ENCODE data around the gene SEMG2. TPM values are rescaled to one million over a fixed set of nuclear protein-coding genes. Genes with fewer than 3 reads are reported as not detected.

Gene SEMG2
- total RNA-seq, 1 donor: not detected

- no peak for DNase-seq (ENCODE audit: low read depth)
- no peak for TF ChIP-seq CTCF (IDR thresholded peaks at IDR 0.05; ENCODE audit: insufficient read depth, low read depth, low read length)
- H3K4me3 ChIP-seq (ENCODE audit: low read depth, low read length): no peak overlapping the region
These were observed 5.1 kb downstream of the SEMG2 start for GRCh38 chr20:45226287-45226686.

- peak; percentile 16 for DNase-seq (ENCODE audit: low read depth)
- peak; percentile 56 for TF ChIP-seq CTCF (IDR thresholded peaks at IDR 0.05; ENCODE audit: insufficient read depth, low read depth, low read length)
- no peak overlapping the region for H3K4me3 ChIP-seq (ENCODE audit: low read depth, low read length)
These were observed 8.3 kb downstream of the SEMG2 start for GRCh38 chr20:45229264-45230056.

GRCh38 chr20:45230631-45231030 is 9.5 kb downstream of the SEMG2 start:
- DNase-seq (ENCODE audit: low read depth): no peak
- no peak overlapping the region for H3K4me3 ChIP-seq (ENCODE audit: low read depth, low read length)
- TF ChIP-seq CTCF (IDR thresholded peaks at IDR 0.05; ENCODE audit: insufficient read depth, low read depth, low read length): no peak

GRCh38 chr20:45235995-45236394 is 14.8 kb downstream of the SEMG2 start:
- DNase-seq (ENCODE audit: low read depth): no peak
- no peak overlapping the region for H3K4me3 ChIP-seq (ENCODE audit: low read depth, low read length)
- peak; percentile 49 for TF ChIP-seq CTCF (IDR thresholded peaks at IDR 0.05; ENCODE audit: insufficient read depth, low read depth, low read length)

GRCh38 chr20:45238139-45238538 is 17.0 kb downstream of the SEMG2 start:
- DNase-seq (ENCODE audit: low read depth): no peak
- H3K4me3 ChIP-seq (ENCODE audit: low read depth, low read length): no peak overlapping the region

GRCh38 chr20:45246109-45246508 is 24.9 kb downstream of the SEMG2 start:
- DNase-seq (ENCODE audit: low read depth): no peak
- no peak overlapping the region for H3K4me3 ChIP-seq (ENCODE audit: low read depth, low read length)
- TF ChIP-seq CTCF (IDR thresholded peaks at IDR 0.05; ENCODE audit: insufficient read depth, low read depth, low read length): no peak

More at GRCh38 chr20:45238139-45238538, 17.0 kb downstream of the SEMG2 start:
- no peak for TF ChIP-seq CTCF (IDR thresholded peaks at IDR 0.05; ENCODE audit: insufficient read depth, low read depth, low read length)

- no peak for DNase-seq (ENCODE audit: low read depth)
- no peak overlapping the region for H3K4me3 ChIP-seq (ENCODE audit: low read depth, low read length)
- no peak for TF ChIP-seq CTCF (IDR thresholded peaks at IDR 0.05; ENCODE audit: insufficient read depth, low read depth, low read length)
These were observed 26.7 kb downstream of the SEMG2 start for GRCh38 chr20:45247865-45248264.
